Fibroblast of villous mesenchyme (primary cell): ENCODE measurements around the gene RGS6. TPM values are rescaled to one million over a fixed set of nuclear protein-coding genes. Genes with fewer than 3 reads are reported as not detected.
"Not testable (repeated sequence)": the region's sequence is repeated elsewhere in the genome, so short reads cannot be mapped to it uniquely, and the experiment has no call there.

Source experiments
- DNase-seq: peaks from one replicate; pipeline ENCODE4 v3.0.0-alpha.2; 2010; ENCODE audit warnings: low read depth
- H3K4me3 ChIP-seq: 2 replicates; pipeline ENCODE4 v1.5.1; 2011; ENCODE audit warnings: low read depth, mild to moderate bottlenecking, low read length
- total RNA-seq: library from RNA; depleted of rRNA; stranded (reverse); fragments of >200 nt; gene quantifications from 2 replicates; pipeline ENCODE4 v1.2.3, GENCODE V29; 2012
- TF ChIP-seq, protein P1 (sequence below): IDR thresholded peaks from 2 replicates; pipeline ENCODE4 v1.5.1; 2012; ENCODE audit warnings: low read depth, mild to moderate bottlenecking, low read length; ENCODE audit not compliant: insufficient read depth

The RGS6 gene
- not detected in 2 replicates for total RNA-seq

DNA sequence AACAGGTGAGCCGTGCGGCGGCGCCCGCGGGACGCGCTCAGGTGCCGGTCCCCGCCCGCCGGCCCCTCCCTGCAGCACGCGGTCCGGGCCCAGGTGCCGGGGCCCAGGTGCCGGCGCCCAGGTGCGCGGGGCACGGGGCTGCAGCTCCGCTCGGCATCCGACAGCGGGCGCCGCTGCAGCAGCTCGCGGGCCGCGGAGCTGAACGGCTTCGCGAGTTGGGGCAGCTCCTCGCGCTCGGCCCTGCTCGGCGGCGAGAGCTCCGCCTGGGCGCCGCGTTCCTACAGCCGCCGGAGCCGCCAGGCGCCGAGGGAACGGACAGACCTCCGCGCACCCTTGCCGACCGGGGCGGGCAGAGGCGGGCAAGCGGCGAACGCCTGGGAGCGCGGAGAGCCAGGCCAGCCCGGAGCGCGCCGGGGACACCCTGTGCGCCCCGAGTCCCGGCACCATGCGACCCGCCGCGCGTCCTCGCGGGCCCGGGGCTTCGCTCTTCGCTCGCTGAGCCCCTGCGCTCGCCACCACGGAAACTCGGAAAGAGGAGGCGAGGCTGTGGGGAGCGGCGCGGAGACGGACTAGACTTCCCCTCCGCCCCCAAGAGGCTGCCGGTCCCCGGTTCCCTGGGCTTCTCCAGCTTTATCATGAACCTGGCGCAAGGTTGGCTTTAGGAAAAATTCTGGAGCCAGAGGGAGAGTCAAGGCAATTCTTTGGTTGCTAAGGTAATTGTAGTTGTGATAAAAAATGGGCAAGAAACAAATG is at the start of gene RGS6:
TSS of gene RGS6 (plus strand) at position 201 of the 753 bp plus-strand sequence.
- H3K4me3 ChIP-seq = no peak within 1 kb of the TSS
- TF ChIP-seq, protein P1, sequence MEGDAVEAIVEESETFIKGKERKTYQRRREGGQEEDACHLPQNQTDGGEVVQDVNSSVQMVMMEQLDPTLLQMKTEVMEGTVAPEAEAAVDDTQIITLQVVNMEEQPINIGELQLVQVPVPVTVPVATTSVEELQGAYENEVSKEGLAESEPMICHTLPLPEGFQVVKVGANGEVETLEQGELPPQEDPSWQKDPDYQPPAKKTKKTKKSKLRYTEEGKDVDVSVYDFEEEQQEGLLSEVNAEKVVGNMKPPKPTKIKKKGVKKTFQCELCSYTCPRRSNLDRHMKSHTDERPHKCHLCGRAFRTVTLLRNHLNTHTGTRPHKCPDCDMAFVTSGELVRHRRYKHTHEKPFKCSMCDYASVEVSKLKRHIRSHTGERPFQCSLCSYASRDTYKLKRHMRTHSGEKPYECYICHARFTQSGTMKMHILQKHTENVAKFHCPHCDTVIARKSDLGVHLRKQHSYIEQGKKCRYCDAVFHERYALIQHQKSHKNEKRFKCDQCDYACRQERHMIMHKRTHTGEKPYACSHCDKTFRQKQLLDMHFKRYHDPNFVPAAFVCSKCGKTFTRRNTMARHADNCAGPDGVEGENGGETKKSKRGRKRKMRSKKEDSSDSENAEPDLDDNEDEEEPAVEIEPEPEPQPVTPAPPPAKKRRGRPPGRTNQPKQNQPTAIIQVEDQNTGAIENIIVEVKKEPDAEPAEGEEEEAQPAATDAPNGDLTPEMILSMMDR = no peak
- DNase-seq = no peak

DNA sequence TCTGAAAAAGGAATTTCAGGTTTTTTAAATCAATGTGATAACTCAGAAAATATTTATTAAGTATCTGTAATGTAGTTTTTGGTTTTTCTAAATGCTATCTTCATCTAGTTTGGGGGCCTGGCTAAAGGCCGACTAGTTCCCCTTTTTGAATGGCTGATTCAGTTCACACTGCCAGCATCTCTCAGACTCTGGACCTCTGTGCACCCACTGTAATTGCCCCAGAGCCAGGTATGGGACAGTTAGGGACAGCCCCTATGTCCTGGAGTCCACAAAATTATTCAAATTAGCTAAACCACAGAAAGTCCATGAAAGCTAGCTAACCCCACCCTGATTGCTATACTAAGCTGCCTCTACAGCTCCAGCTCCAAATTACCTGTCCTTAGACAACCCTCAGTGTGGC is 49.1 kb upstream of the RGS6 start:
- H3K4me3 ChIP-seq = no peak overlapping the region
- TF ChIP-seq, protein P1 = no peak
- no peak for DNase-seq

GRCh38 chr14:71885301-71885700 is 46.9 kb upstream of the RGS6 start:
- TF ChIP-seq, protein P1 = no peak
- no peak for DNase-seq
- no peak overlapping the region for H3K4me3 ChIP-seq

GRCh38 chr14:71887802-71888201 is 44.4 kb upstream of the RGS6 start:
- not testable (repeated sequence) for H3K4me3 ChIP-seq, DNase-seq

GRCh38 chr14:71890541-71890940 is 41.7 kb upstream of the RGS6 start:
- DNase-seq = no peak
- H3K4me3 ChIP-seq = no peak overlapping the region

GRCh38 chr14:71891185-71891584 is 41.0 kb upstream of the RGS6 start:
- DNase-seq = no peak
- TF ChIP-seq, protein P1 = no peak

More at GRCh38 chr14:71890541-71890940, 41.7 kb upstream of the RGS6 start:
- TF ChIP-seq, protein P1 = no peak

DNA sequence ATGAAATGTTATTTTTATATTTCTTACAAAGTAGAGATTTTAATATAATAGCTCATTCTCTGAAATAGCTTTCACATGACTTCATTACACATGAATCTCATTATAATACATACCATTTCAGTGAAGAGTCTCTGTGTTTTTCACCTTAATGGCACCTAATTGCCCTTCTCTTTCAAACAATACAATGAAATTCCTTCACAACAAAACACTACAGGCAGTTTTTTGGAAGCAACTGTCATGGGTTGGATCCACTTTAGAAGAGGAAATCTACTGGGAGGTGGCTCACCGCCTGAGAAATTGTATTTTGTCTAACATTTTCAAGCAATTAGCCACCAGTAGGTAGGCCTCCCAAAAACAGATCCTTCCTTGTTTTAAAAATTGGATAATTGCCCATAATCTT is 40.3 kb upstream of the RGS6 start:
- DNase-seq = no peak

More at GRCh38 chr14:71891185-71891584, 41.0 kb upstream of the RGS6 start:
- no peak overlapping the region for H3K4me3 ChIP-seq

More for the DNA sequence above, 40.3 kb upstream of the RGS6 start:
- H3K4me3 ChIP-seq = no peak overlapping the region
- TF ChIP-seq, protein P1 = no peak
